Measurements from ENCODE around the gene CACNA1B.

CACNA1B gene

DNA sequence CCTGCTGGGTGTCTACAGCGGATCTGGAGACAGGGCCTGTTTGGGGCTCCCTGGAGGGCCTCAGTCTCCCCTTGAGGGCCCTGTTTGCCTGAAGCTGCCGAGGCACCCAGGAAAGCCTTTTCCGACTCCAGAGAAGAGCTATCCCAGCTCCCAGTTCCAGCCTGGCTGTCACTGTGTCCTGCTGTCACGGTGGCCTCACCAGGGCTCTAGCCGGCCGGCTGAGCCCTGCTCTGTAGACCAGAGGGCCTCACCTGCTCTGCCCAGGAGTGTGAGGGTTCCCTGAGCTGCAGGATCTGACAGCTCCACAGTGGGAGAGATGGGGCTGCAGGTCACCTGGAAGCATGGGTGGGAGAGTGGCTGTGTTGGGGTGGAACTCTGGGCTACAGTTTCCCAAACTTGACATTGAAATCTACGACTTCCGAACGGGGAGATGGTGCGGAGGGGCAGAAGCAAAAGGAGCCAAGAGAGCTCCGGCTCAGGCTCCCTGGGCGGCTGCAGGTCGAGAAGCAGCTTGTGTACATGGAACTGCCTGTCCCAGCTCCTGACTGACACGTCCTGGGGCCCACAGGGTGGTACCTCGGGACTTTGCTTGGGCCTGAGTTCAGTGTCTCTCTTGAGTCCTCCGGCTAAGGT, 94.9 kb downstream of the CACNA1B start:
- H3K27ac ChIP-seq (ENCODE audit: low read depth, low read length): no peak overlapping the region

DNA sequence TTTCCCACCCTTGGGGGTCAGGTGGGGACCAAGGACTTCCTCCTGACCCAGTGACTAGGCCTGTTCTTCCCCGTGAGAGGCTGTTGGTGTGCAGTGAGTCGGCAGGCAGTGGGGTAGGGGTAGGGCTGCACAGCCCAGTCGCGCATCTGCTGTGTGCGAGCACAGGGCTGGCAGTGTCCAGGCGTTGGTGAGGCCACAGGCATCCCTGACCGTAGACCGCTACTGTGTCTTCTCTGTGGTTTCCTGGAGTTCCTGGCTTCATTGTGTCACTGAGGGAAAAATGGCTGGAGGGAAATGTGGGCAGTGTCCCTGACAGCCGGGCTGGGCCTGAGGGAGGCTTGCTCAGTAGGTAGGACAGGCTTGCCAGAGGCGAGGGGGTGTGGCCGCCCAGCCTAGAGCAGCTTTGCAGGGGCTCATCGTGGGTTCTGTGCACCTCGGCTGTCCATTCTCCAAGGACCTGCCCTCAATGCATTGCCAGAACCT, 95.4 kb downstream of the CACNA1B start:
- Histone ChIP-seq H3K9ac (ENCODE audit: low read length) (no peak overlapping the region), H3K4me1 (ENCODE audit: insufficient read depth, low read length) (no peaks in the 10 kb centered on the region), H3K27ac (ENCODE audit: low read depth, low read length) (no peak overlapping the region), H3K9me3 (ENCODE audit: low read length) (no peaks in the 10 kb centered on the region), H3K4me3 (ENCODE audit: low read depth in 1 of 2, low read length in 2 of 2) (no peak overlapping the region), H3K36me3 (ENCODE audit: insufficient read depth, low read length) (no peaks in the 10 kb centered on the region), H3K27me3 (ENCODE audit: control insufficient read depth in 1 of 2, insufficient read depth in 2 of 2, low read length in 2 of 2) (no peaks in the 10 kb centered on the region)

More for the DNA sequence above, 94.9 kb downstream of the CACNA1B start:
- no peaks in the 10 kb centered on the region for H3K4me1 ChIP-seq (ENCODE audit: insufficient read depth, low read length)
- H3K9me3 ChIP-seq (ENCODE audit: low read length): no peaks in the 10 kb centered on the region
- no peaks in the 10 kb centered on the region for H3K27me3 ChIP-seq (ENCODE audit: control insufficient read depth in 1 of 2, insufficient read depth in 2 of 2, low read length in 2 of 2)
- H3K9ac ChIP-seq (ENCODE audit: low read length): no peak overlapping the region
- H3K36me3 ChIP-seq (ENCODE audit: insufficient read depth, low read length): no peaks in the 10 kb centered on the region
- no peak overlapping the region for H3K4me3 ChIP-seq (ENCODE audit: low read depth in 1 of 2, low read length in 2 of 2)

GRCh38 chr9:137973829-137974416, 96.3 kb downstream of the CACNA1B start:
- H3K36me3 ChIP-seq (ENCODE audit: insufficient read depth, low read length): no peaks in the 10 kb centered on the region
- H3K27ac ChIP-seq (ENCODE audit: low read depth, low read length): no peak overlapping the region
- no peaks in the 10 kb centered on the region for H3K27me3 ChIP-seq (ENCODE audit: control insufficient read depth in 1 of 2, insufficient read depth in 2 of 2, low read length in 2 of 2)
- H3K9ac ChIP-seq (ENCODE audit: low read length): no peak overlapping the region
- H3K9me3 ChIP-seq (ENCODE audit: low read length): no peaks in the 10 kb centered on the region
- H3K4me3 ChIP-seq (ENCODE audit: low read depth in 1 of 2, low read length in 2 of 2): no peak overlapping the region
- H3K4me1 ChIP-seq (ENCODE audit: insufficient read depth, low read length): no peaks in the 10 kb centered on the region

GRCh38 chr9:137974746-137975526, 97.4 kb downstream of the CACNA1B start:
- Histone ChIP-seq H3K4me1 (ENCODE audit: insufficient read depth, low read length) (no peaks in the 10 kb centered on the region), H3K9me3 (ENCODE audit: low read length) (no peaks in the 10 kb centered on the region), H3K9ac (ENCODE audit: low read length) (no peak overlapping the region), H3K27ac (ENCODE audit: low read depth, low read length) (no peak overlapping the region), H3K4me3 (ENCODE audit: low read depth in 1 of 2, low read length in 2 of 2) (no peak overlapping the region), H3K36me3 (ENCODE audit: insufficient read depth, low read length) (no peaks in the 10 kb centered on the region), H3K27me3 (ENCODE audit: control insufficient read depth in 1 of 2, insufficient read depth in 2 of 2, low read length in 2 of 2) (no peaks in the 10 kb centered on the region)

GRCh38 chr9:137975527-137975913, 97.9 kb downstream of the CACNA1B start:
- Histone ChIP-seq H3K27me3 (ENCODE audit: control insufficient read depth in 1 of 2, insufficient read depth in 2 of 2, low read length in 2 of 2) (no peaks in the 10 kb centered on the region), H3K4me1 (ENCODE audit: insufficient read depth, low read length) (no peaks in the 10 kb centered on the region), H3K27ac (ENCODE audit: low read depth, low read length) (no peak overlapping the region), H3K36me3 (ENCODE audit: insufficient read depth, low read length) (no peaks in the 10 kb centered on the region), H3K4me3 (ENCODE audit: low read depth in 1 of 2, low read length in 2 of 2) (no peak overlapping the region), H3K9me3 (ENCODE audit: low read length) (no peaks in the 10 kb centered on the region), H3K9ac (ENCODE audit: low read length) (no peak overlapping the region)

DNA sequence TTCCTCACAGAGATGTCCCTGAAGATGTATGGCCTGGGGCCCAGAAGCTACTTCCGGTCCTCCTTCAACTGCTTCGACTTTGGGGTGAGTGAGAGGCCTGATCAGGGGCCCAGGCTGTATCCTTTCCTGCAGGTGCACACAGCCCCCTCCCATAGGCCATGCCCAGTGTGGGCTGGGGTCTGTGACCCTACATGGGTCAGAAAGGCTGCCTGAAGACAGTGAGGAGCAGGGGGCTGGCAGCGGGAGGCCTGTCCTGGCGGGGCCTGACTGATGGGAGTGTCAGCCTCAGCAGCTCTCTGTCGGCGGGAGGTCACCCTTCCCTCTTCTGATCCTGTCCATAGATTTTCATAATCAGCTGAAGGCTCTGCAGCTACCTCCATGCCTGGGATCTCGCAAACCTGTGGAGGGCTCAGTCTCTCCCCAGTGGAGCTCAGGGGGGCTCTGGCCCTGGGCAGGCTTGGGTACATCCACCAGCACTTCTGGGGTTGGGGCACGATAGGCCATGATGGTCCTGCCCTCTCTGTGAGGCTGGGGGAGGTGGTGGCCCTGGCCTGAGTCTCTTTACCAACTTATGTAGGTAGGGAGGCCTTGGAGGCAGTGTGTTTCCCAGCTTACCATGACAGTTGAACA, 98.5 kb downstream of the CACNA1B start:
- Histone ChIP-seq H3K9ac (ENCODE audit: low read length) (no peak overlapping the region), H3K27me3 (ENCODE audit: control insufficient read depth in 1 of 2, insufficient read depth in 2 of 2, low read length in 2 of 2) (no peaks in the 10 kb centered on the region), H3K4me1 (ENCODE audit: insufficient read depth, low read length) (no peaks in the 10 kb centered on the region), H3K4me3 (ENCODE audit: low read depth in 1 of 2, low read length in 2 of 2) (no peak overlapping the region), H3K9me3 (ENCODE audit: low read length) (no peaks in the 10 kb centered on the region), H3K36me3 (ENCODE audit: insufficient read depth, low read length) (no peaks in the 10 kb centered on the region), H3K27ac (ENCODE audit: low read depth, low read length) (no peak overlapping the region)

GRCh38 chr9:137977571-137978261, 100.1 kb downstream of the CACNA1B start:
- no peak overlapping the region for H3K9ac ChIP-seq (ENCODE audit: low read length)
- H3K27me3 ChIP-seq (ENCODE audit: control insufficient read depth in 1 of 2, insufficient read depth in 2 of 2, low read length in 2 of 2): no peaks in the 10 kb centered on the region
- H3K36me3 ChIP-seq (ENCODE audit: insufficient read depth, low read length): no peaks in the 10 kb centered on the region
- no peaks in the 10 kb centered on the region for H3K4me1 ChIP-seq (ENCODE audit: insufficient read depth, low read length)
- no peak overlapping the region for H3K27ac ChIP-seq (ENCODE audit: low read depth, low read length)
- H3K9me3 ChIP-seq (ENCODE audit: low read length): no peaks in the 10 kb centered on the region
- no peak overlapping the region for H3K4me3 ChIP-seq (ENCODE audit: low read depth in 1 of 2, low read length in 2 of 2)

DNA sequence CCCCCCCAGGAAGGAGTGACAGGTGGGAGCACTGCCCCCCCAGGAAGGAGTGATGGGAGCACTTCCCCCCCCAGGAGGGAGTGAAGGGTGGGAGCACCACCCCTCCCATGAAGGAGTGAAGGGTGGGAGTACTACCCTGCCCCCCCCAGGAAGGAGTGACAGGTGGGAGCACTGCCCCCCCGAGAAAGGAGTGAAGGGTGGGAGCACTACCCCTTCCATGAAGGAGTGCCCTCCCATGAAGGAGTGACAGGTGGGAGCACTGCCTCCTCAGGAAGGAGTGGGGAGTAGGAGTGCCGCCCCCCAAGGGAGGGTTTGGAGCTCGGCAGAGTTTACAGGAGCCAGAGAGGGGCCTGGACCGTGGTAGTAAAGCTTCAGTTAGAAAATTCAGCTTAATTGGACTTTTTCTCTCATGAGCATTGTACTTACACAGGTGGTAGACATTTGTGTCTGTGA, 100.7 kb downstream of the CACNA1B start:
- H3K9me3 ChIP-seq (ENCODE audit: low read length): no peaks in the 10 kb centered on the region
- H3K27me3 ChIP-seq (ENCODE audit: control insufficient read depth in 1 of 2, insufficient read depth in 2 of 2, low read length in 2 of 2): no peaks in the 10 kb centered on the region
- H3K4me3 ChIP-seq (ENCODE audit: low read depth in 1 of 2, low read length in 2 of 2): no peak overlapping the region
- H3K9ac ChIP-seq (ENCODE audit: low read length): no peak overlapping the region
- no peaks in the 10 kb centered on the region for H3K4me1 ChIP-seq (ENCODE audit: insufficient read depth, low read length)
- H3K36me3 ChIP-seq (ENCODE audit: insufficient read depth, low read length): no peaks in the 10 kb centered on the region
- H3K27ac ChIP-seq (ENCODE audit: low read depth, low read length): no peak overlapping the region

GRCh38 chr9:137982200-137982599, 104.6 kb downstream of the CACNA1B start:
- H3K27ac ChIP-seq (ENCODE audit: low read depth, low read length): no peak overlapping the region
- H3K9me3 ChIP-seq (ENCODE audit: low read length): no peaks in the 10 kb centered on the region
- no peaks in the 10 kb centered on the region for H3K36me3 ChIP-seq (ENCODE audit: insufficient read depth, low read length)
- no peaks in the 10 kb centered on the region for H3K27me3 ChIP-seq (ENCODE audit: control insufficient read depth in 1 of 2, insufficient read depth in 2 of 2, low read length in 2 of 2)
- H3K4me1 ChIP-seq (ENCODE audit: insufficient read depth, low read length): no peaks in the 10 kb centered on the region
- no peak overlapping the region for H3K9ac ChIP-seq (ENCODE audit: low read length)
- H3K4me3 ChIP-seq (ENCODE audit: low read depth in 1 of 2, low read length in 2 of 2): no peak overlapping the region

DNA sequence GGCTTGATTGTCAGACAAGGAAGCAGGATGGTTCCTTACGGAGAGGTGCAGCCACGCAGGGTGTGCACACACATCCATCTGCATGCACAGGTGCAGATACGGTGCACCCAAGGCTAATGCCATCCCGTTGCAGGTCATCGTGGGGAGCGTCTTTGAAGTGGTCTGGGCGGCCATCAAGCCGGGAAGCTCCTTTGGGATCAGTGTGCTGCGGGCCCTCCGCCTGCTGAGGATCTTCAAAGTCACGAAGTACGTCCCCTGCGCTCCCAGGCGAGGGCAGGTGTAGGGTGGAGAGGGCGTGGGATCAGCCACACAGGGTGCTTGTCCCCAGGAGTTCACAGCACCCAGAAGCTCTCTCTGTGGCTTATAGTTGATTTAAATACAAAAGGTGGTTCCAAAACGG, 106.4 kb downstream of the CACNA1B start:
- Histone ChIP-seq H3K9me3 (ENCODE audit: low read length) (no peaks in the 10 kb centered on the region), H3K27me3 (ENCODE audit: control insufficient read depth in 1 of 2, insufficient read depth in 2 of 2, low read length in 2 of 2) (no peaks in the 10 kb centered on the region), H3K27ac (ENCODE audit: low read depth, low read length) (no peak overlapping the region), H3K4me3 (ENCODE audit: low read depth in 1 of 2, low read length in 2 of 2) (no peak overlapping the region), H3K4me1 (ENCODE audit: insufficient read depth, low read length) (no peaks in the 10 kb centered on the region), H3K36me3 (ENCODE audit: insufficient read depth, low read length) (no peaks in the 10 kb centered on the region), H3K9ac (ENCODE audit: low read length) (no peak overlapping the region)
